ENCODE measurements around the gene PRKRIP1.

Gene PRKRIP1

GRCh38 chr7:102467581-102468477, 71.7 kb downstream of the PRKRIP1 start:
- no peak for DNase-seq (ENCODE audit: extremely low read depth, low read depth)
- no peak for TF ChIP-seq CTCF (IDR thresholded peaks at IDR 0.05; ENCODE audit: low read depth, low read length)

GRCh38 chr7:102468478-102469350, 72.6 kb downstream of the PRKRIP1 start:
- TF ChIP-seq CTCF (IDR thresholded peaks at IDR 0.05; ENCODE audit: low read depth, low read length): no peak
- DNase-seq (ENCODE audit: extremely low read depth, low read depth): no peak

- no peak for TF ChIP-seq CTCF (IDR thresholded peaks at IDR 0.05; ENCODE audit: low read depth, low read length)
- DNase-seq (ENCODE audit: extremely low read depth, low read depth): no peak
Measured at GRCh38 chr7:102469351-102469971, 73.3 kb downstream of the PRKRIP1 start.

- DNase-seq (ENCODE audit: extremely low read depth, low read depth): no peak
- no peak for TF ChIP-seq CTCF (IDR thresholded peaks at IDR 0.05; ENCODE audit: low read depth, low read length)
Measured at GRCh38 chr7:102469972-102470825, 74.0 kb downstream of the PRKRIP1 start.

- no peak for DNase-seq (ENCODE audit: extremely low read depth, low read depth)
- no peak for TF ChIP-seq CTCF (IDR thresholded peaks at IDR 0.05; ENCODE audit: low read depth, low read length)
Measured at GRCh38 chr7:102471791-102472125, 75.6 kb downstream of the PRKRIP1 start.

GRCh38 chr7:102472126-102473041, 76.2 kb downstream of the PRKRIP1 start:
- no peak for DNase-seq (ENCODE audit: extremely low read depth, low read depth)
- TF ChIP-seq CTCF (IDR thresholded peaks at IDR 0.05; ENCODE audit: low read depth, low read length): no peak

All from AG09319 (cell line).